Activated T-helper 1 cell treated with anti-CD3 and anti-CD28 coated beads, Interleukin-12 subunit alpha, Interleukin-12 subunit beta, Interleukin-2, Interleukin-4 antibody, amounts not matched to agents 30 ng/mL and 10 ng/mL and 1 ng/mL, durations not matched to agents 14 hours and 24 hours and 36 hours (primary cell): ENCODE results near the gene NRG2. TPM values are rescaled to one million over a fixed set of nuclear protein-coding genes. Genes with fewer than 3 reads are reported as not detected.

Source experiments
- DNase-seq: peaks from one replicate; pipeline ENCODE4 v3.0.0; 2021; ENCODE audit warnings: low spot score
- H3K27ac Mint-ChIP-seq: one replicate; pipeline ENCODE4 v1.8.0; 2021; ENCODE audit warnings: mild to moderate bottlenecking, mixed read lengths
- H3K27me3 Mint-ChIP-seq: one replicate; pipeline ENCODE4 v1.8.0; 2022; ENCODE audit warnings: mild to moderate bottlenecking, moderate library complexity, mixed read lengths; ENCODE audit not compliant: insufficient read depth
- H3K36me3 Mint-ChIP-seq: one replicate; pipeline ENCODE4 v1.8.0; 2021; ENCODE audit warnings: low read depth, mixed read lengths
- H3K4me1 Mint-ChIP-seq: one replicate; pipeline ENCODE4 v1.8.0; 2021; ENCODE audit warnings: low read depth, mixed read lengths
- H3K4me3 Mint-ChIP-seq: one replicate; pipeline ENCODE4 v1.8.0; 2021; ENCODE audit warnings: mild to moderate bottlenecking, moderate library complexity, mixed read lengths
- H3K9me3 Mint-ChIP-seq: one replicate; pipeline ENCODE4 v1.8.0; 2021; ENCODE audit warnings: mixed read lengths
- intact Hi-C: fragments of 100-400 bp; cut with micrococcal nuclease; formaldehyde crosslinking; loops from one replicate; pipeline ENCODE4 v1.15.1; 2024
- total RNA-seq: library from RNA; stranded (reverse); gene quantifications from 2 replicates; pipeline ENCODE4 v1.2.3, GENCODE V29; 2022

The NRG2 gene
- total RNA-seq, 1 donor from 2014 or later, result 0.08 TPM

GRCh38 chr5:140017397-140018095, 25.6 kb downstream of the NRG2 start:
- H3K4me3 Mint-ChIP-seq, result no peak overlapping the region

DNA sequence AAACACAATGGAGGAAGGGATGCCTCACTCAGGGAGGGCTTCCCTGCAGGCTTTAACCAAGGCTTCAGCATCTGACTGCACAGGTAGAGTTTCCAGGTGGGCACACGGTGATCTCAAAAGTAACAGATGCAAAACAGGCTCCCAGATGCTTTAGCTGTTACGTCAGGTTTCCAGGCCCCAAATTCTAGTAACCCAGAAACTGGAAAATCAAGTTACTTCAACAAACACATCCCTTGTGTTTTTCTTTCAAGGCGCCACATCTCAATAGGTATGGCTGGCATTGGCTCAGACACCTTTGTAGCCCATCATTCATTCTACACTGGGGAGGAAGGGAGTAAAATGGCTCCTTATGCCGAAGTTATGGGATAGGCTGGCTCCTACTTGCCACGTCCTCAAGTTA, 27.4 kb downstream of the NRG2 start:
- no peaks in the 10 kb centered on the region for H3K4me1 Mint-ChIP-seq
- no peak overlapping the region for H3K4me3 Mint-ChIP-seq
- no peak overlapping the region for H3K27ac Mint-ChIP-seq
- no peaks in the 10 kb centered on the region for H3K27me3 Mint-ChIP-seq
- H3K9me3 Mint-ChIP-seq, result no peaks in the 10 kb centered on the region
- no peaks in the 10 kb centered on the region for H3K36me3 Mint-ChIP-seq
- DNase-seq, result no peak
- intact Hi-C loops, result no loop called here

More at GRCh38 chr5:140017397-140018095, 25.6 kb downstream of the NRG2 start:
- H3K27ac Mint-ChIP-seq, result no peak overlapping the region
- no peaks in the 10 kb centered on the region for H3K4me1 Mint-ChIP-seq
- H3K27me3 Mint-ChIP-seq, result no peaks in the 10 kb centered on the region
- intact Hi-C loops, result no loop called here
- no peak for DNase-seq
- no peaks in the 10 kb centered on the region for H3K9me3 Mint-ChIP-seq
- no peaks in the 10 kb centered on the region for H3K36me3 Mint-ChIP-seq

- H3K9me3 Mint-ChIP-seq, result no peaks in the 10 kb centered on the region
- H3K4me3 Mint-ChIP-seq, result no peak overlapping the region
- H3K36me3 Mint-ChIP-seq, result no peaks in the 10 kb centered on the region
- no peaks in the 10 kb centered on the region for H3K27me3 Mint-ChIP-seq
- H3K4me1 Mint-ChIP-seq, result no peaks in the 10 kb centered on the region
- intact Hi-C loops, result no loop called here
- DNase-seq, result no peak
- no peak overlapping the region for H3K27ac Mint-ChIP-seq
Measured at GRCh38 chr5:140014751-140015150, 28.3 kb downstream of the NRG2 start.

- Mint-ChIP-seq H3K36me3 (no peaks in the 10 kb centered on the region), H3K4me1 (no peaks in the 10 kb centered on the region), H3K27ac (no peak overlapping the region), H3K27me3 (no peaks in the 10 kb centered on the region), H3K9me3 (no peaks in the 10 kb centered on the region), H3K4me3 (no peak overlapping the region)
- intact Hi-C loops, result no loop called here
- DNase-seq, result no peak
Measured at GRCh38 chr5:140013536-140013935, 29.6 kb downstream of the NRG2 start.

DNA sequence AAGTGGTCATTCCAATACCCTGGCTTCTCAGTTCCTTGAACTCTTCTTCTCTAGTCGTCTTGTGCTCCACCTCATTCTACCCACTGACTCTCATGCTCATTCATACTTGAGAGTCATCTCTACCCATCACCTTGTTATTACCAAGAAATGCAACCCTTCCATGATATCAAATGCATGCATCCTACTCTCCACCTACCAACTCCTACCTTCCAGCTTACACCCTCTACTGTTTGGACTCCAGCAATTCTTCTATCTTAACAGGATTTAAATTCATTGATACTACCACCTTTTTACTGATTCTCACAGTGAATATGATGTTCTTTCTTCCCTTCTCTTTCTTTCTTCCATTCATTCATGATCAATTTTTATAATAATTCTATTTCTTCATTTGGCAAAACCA, 30.7 kb downstream of the NRG2 start:
- Mint-ChIP-seq H3K27me3 (no peaks in the 10 kb centered on the region), H3K27ac (no peak overlapping the region), H3K9me3 (no peaks in the 10 kb centered on the region), H3K4me1 (no peaks in the 10 kb centered on the region), H3K36me3 (no peaks in the 10 kb centered on the region), H3K4me3 (no peak overlapping the region)
- DNase-seq, result no peak
- intact Hi-C loops, result no loop called here

GRCh38 chr5:140011297-140011802, 31.7 kb downstream of the NRG2 start:
- intact Hi-C loops, result no loop called here
- DNase-seq, result no peak
- Mint-ChIP-seq H3K27me3 (no peaks in the 10 kb centered on the region), H3K9me3 (no peaks in the 10 kb centered on the region), H3K36me3 (no peaks in the 10 kb centered on the region), H3K4me3 (no peak overlapping the region), H3K4me1 (no peaks in the 10 kb centered on the region), H3K27ac (no peak overlapping the region)

DNA sequence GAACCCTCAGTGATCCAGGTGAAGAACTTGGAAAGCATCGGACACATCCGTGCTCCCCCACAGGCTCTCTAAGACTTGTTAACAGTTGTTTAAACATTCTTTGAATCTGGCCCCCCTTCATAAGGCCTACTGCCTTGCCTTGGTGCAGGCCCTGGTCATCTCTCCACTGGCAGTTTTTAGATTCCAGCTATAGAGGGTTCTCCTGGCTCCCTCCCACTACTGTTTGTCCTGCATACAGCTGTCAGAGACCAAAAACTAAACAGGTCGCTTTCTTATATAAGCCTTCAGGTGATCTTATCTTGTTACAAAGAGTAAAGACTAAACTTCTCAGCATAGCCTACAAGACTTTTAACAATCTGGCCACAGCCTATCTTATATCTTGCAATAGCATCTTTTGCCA, 32.3 kb downstream of the NRG2 start:
- no peaks in the 10 kb centered on the region for H3K4me1 Mint-ChIP-seq
- no peak for DNase-seq
- no peaks in the 10 kb centered on the region for H3K9me3 Mint-ChIP-seq
- H3K27ac Mint-ChIP-seq, result no peak overlapping the region
- intact Hi-C loops, result no loop called here
- H3K36me3 Mint-ChIP-seq, result no peaks in the 10 kb centered on the region
- H3K4me3 Mint-ChIP-seq, result no peak overlapping the region
- no peaks in the 10 kb centered on the region for H3K27me3 Mint-ChIP-seq

- no peaks in the 10 kb centered on the region for H3K36me3 Mint-ChIP-seq
- intact Hi-C loops, result no loop called here
- no peaks in the 10 kb centered on the region for H3K4me1 Mint-ChIP-seq
- H3K9me3 Mint-ChIP-seq, result no peaks in the 10 kb centered on the region
- no peak overlapping the region for H3K4me3 Mint-ChIP-seq
- H3K27me3 Mint-ChIP-seq, result peaks cover 30% of the 10 kb centered on the region
- no peak overlapping the region for H3K27ac Mint-ChIP-seq
- DNase-seq, result no peak
Measured at GRCh38 chr5:140007311-140007710, 35.8 kb downstream of the NRG2 start.

DNA sequence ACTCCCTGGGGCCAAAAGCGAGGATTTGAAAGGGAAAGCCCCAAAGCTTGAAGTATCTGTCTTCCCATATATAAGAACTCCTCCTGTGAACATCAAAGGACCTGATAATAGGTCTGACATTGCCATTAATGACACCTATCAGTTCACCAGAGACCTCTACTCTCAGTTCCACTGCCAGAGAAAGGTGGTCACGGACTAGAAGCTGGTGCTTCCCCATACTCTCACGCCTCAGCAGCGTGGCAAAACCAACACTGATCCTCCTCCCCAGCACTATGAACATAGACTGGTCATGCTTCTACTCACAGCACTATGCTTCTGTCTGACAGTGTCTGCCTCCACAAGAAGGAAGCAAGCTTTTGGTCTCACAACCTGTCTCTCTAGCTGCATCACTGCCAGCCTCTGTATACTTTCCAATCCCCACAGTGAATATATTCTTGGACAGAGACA, 37.9 kb downstream of the NRG2 start:
- Mint-ChIP-seq H3K27ac (no peak overlapping the region), H3K9me3 (no peaks in the 10 kb centered on the region), H3K4me3 (no peak overlapping the region), H3K27me3 (peaks cover 40% of the 10 kb centered on the region), H3K36me3 (no peaks in the 10 kb centered on the region), H3K4me1 (no peaks in the 10 kb centered on the region)
- no peak for DNase-seq
- intact Hi-C loops, result no loop called here

DNA sequence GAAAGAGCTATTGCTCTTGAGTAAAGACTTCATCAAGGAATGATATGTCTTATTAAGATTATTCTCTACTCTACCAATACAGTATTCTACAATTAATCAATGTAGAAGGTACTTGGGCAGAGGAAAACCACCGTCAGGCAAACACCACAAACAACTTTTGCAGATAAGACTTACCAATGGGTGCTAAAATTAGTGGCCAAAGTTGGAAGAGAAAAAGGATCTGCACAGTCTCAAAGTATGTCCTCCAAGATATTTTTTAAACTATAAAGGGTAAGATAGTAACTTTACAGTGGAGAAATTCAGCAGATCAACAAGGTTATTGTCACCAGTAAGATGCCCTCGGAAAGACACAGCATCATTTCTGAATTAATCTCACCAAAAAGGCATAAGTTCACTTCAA, 38.9 kb downstream of the NRG2 start:
- no peaks in the 10 kb centered on the region for H3K9me3 Mint-ChIP-seq
- H3K4me3 Mint-ChIP-seq, result no peak overlapping the region
- H3K27me3 Mint-ChIP-seq, result peaks cover 44% of the 10 kb centered on the region
- intact Hi-C loops, result no loop called here
- H3K27ac Mint-ChIP-seq, result no peak overlapping the region
- no peak for DNase-seq
- H3K36me3 Mint-ChIP-seq, result no peaks in the 10 kb centered on the region
- H3K4me1 Mint-ChIP-seq, result no peaks in the 10 kb centered on the region

GRCh38 chr5:140003519-140003918, 39.6 kb downstream of the NRG2 start:
- Mint-ChIP-seq H3K4me1 (no peaks in the 10 kb centered on the region), H3K27ac (no peak overlapping the region), H3K27me3 (peaks cover 46% of the 10 kb centered on the region), H3K4me3 (no peak overlapping the region), H3K36me3 (no peaks in the 10 kb centered on the region), H3K9me3 (no peaks in the 10 kb centered on the region)
- no peak for DNase-seq
- intact Hi-C loops, result no loop called here

DNA sequence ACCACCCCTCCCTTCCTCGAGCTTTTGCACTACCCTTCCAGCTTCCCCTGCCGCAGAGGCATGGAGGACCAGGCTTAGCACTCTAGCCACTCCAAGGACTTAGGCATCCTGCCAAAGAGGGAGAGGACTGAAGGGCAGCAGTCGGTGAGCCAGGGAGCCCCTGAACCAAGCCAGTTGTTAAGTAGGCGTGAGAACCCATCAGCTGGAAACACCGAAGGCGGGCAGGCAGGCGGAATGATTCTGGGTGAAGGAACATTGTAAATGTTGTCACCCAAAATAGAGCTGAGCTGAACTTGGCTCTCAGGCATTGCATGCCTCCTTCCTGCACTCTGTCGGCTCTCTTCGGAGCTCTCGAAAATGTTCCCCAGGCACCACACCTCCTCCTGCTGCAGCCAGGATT, 42.8 kb downstream of the NRG2 start:
- no peak overlapping the region for H3K27ac Mint-ChIP-seq
- no peaks in the 10 kb centered on the region for H3K9me3 Mint-ChIP-seq
- H3K27me3 Mint-ChIP-seq, result peaks cover 47% of the 10 kb centered on the region
- H3K4me1 Mint-ChIP-seq, result no peaks in the 10 kb centered on the region
- H3K4me3 Mint-ChIP-seq, result no peak overlapping the region
- no peak for DNase-seq
- H3K36me3 Mint-ChIP-seq, result no peaks in the 10 kb centered on the region
- intact Hi-C loops, result no loop called here

DNA sequence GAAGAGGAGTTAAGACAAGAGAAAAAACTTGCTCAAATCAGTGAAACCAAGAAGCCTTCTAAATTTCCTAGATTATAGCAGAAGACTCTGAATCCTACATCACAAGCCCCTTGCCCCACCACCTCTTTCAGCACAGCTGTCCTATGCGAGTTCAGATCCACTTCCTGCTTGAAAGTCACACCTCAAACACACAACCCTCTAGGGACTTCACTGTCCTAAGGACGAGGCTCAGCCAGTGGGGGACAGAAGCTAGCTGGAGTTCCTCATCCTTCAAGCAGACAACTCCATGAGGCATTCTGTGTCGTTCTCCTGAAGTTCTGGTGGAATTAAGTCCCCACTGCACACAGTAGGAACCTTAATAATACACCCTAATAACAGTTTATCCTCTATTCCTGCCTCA, 44.3 kb downstream of the NRG2 start:
- intact Hi-C loops, result no loop called here
- Mint-ChIP-seq H3K27me3 (peaks cover 38% of the 10 kb centered on the region), H3K27ac (no peak overlapping the region), H3K4me1 (no peaks in the 10 kb centered on the region), H3K36me3 (no peaks in the 10 kb centered on the region), H3K9me3 (no peaks in the 10 kb centered on the region), H3K4me3 (no peak overlapping the region)
- no peak for DNase-seq

- no peak overlapping the region for H3K4me3 Mint-ChIP-seq
- intact Hi-C loops, result no loop called here
- H3K9me3 Mint-ChIP-seq, result no peaks in the 10 kb centered on the region
Measured at GRCh38 chr5:139997276-139997675, 45.8 kb downstream of the NRG2 start.

More at GRCh38 chr5:139997276-139997675, 45.8 kb downstream of the NRG2 start:
- no peak for DNase-seq
- no peaks in the 10 kb centered on the region for H3K36me3 Mint-ChIP-seq
- no peak overlapping the region for H3K27ac Mint-ChIP-seq
- peaks cover 34% of the 10 kb centered on the region for H3K27me3 Mint-ChIP-seq
- H3K4me1 Mint-ChIP-seq, result no peaks in the 10 kb centered on the region
